T-helper 2 cell treated with Interferon-gamma antibody and Interleukin-4, amounts not matched to agents 5 μg/mL and 100 μg/mL, for 36 hours (primary cell): Measurements from ENCODE around the gene INPP4B.

Experiments
- DNase-seq: peaks from one replicate; pipeline ENCODE4 v3.0.0; 2021; ENCODE audit warnings: low spot score
- H3K27ac Mint-ChIP-seq: one replicate; pipeline ENCODE4 v1.8.0; 2021; ENCODE audit warnings: mild to moderate bottlenecking, mixed read lengths
- H3K27me3 Mint-ChIP-seq: one replicate; pipeline ENCODE4 v1.8.0; 2021; ENCODE audit warnings: low read depth, mixed read lengths
- H3K36me3 Mint-ChIP-seq: one replicate; pipeline ENCODE4 v1.8.0; 2021; ENCODE audit warnings: low read depth, mixed read lengths
- H3K4me1 Mint-ChIP-seq: one replicate; pipeline ENCODE4 v1.8.0; 2021; ENCODE audit warnings: low read depth, mixed read lengths
- H3K4me3 Mint-ChIP-seq: one replicate; pipeline ENCODE4 v1.8.0; 2022; ENCODE audit warnings: mild to moderate bottlenecking, moderate library complexity, mixed read lengths
- H3K9me3 Mint-ChIP-seq: one replicate; pipeline ENCODE4 v1.8.0; 2021; ENCODE audit warnings: mixed read lengths

Gene INPP4B

GRCh38 chr4:142352712-142353111 is 493.4 kb downstream of the INPP4B start:
- Mint-ChIP-seq H3K4me3 (peak overlapping the region; percentile 71), H3K27me3 (no peaks in the 10 kb centered on the region), H3K4me1 (peaks cover 88% of the 10 kb centered on the region), H3K36me3 (peaks cover 25% of the 10 kb centered on the region), H3K9me3 (no peaks in the 10 kb centered on the region), H3K27ac (no peak overlapping the region)
- DNase-seq, result no peak

GRCh38 chr4:142351958-142352357 is 494.1 kb downstream of the INPP4B start:
- Mint-ChIP-seq H3K4me3 (peak overlapping the region; percentile 62), H3K4me1 (peaks cover 89% of the 10 kb centered on the region), H3K27ac (peak overlapping the region; percentile 43), H3K27me3 (no peaks in the 10 kb centered on the region), H3K9me3 (no peaks in the 10 kb centered on the region), H3K36me3 (peaks cover 31% of the 10 kb centered on the region)
- no peak for DNase-seq

GRCh38 chr4:142350871-142351270 is 495.2 kb downstream of the INPP4B start:
- no peaks in the 10 kb centered on the region for H3K27me3 Mint-ChIP-seq
- H3K4me1 Mint-ChIP-seq, result peaks cover 87% of the 10 kb centered on the region
- H3K36me3 Mint-ChIP-seq, result peaks cover 36% of the 10 kb centered on the region
- no peak overlapping the region for H3K27ac Mint-ChIP-seq
- no peak for DNase-seq
- no peaks in the 10 kb centered on the region for H3K9me3 Mint-ChIP-seq
- no peak overlapping the region for H3K4me3 Mint-ChIP-seq

GRCh38 chr4:142348613-142349021 is 497.5 kb downstream of the INPP4B start:
- H3K9me3 Mint-ChIP-seq, result no peaks in the 10 kb centered on the region
- peaks cover 36% of the 10 kb centered on the region for H3K36me3 Mint-ChIP-seq
- H3K27me3 Mint-ChIP-seq, result no peaks in the 10 kb centered on the region
- no peak for DNase-seq
- no peak overlapping the region for H3K4me3 Mint-ChIP-seq
- peaks cover 74% of the 10 kb centered on the region for H3K4me1 Mint-ChIP-seq
- no peak overlapping the region for H3K27ac Mint-ChIP-seq

GRCh38 chr4:142347241-142347640 is 498.9 kb downstream of the INPP4B start:
- peak overlapping the region; percentile 60 for H3K27ac Mint-ChIP-seq
- DNase-seq, result no peak
- peak overlapping the region; percentile 46 for H3K4me3 Mint-ChIP-seq
- H3K9me3 Mint-ChIP-seq, result no peaks in the 10 kb centered on the region
- H3K36me3 Mint-ChIP-seq, result peaks cover 45% of the 10 kb centered on the region
- no peaks in the 10 kb centered on the region for H3K27me3 Mint-ChIP-seq
- H3K4me1 Mint-ChIP-seq, result peaks cover 62% of the 10 kb centered on the region

GRCh38 chr4:142345924-142346323 is 500.2 kb downstream of the INPP4B start:
- H3K4me3 Mint-ChIP-seq, result peak overlapping the region; percentile 12
- no peak for DNase-seq
- peak overlapping the region; percentile 41 for H3K27ac Mint-ChIP-seq
- H3K4me1 Mint-ChIP-seq, result peaks cover 51% of the 10 kb centered on the region
- peaks cover 53% of the 10 kb centered on the region for H3K36me3 Mint-ChIP-seq
- H3K9me3 Mint-ChIP-seq, result no peaks in the 10 kb centered on the region
- H3K27me3 Mint-ChIP-seq, result no peaks in the 10 kb centered on the region

GRCh38 chr4:142341268-142341667 is 504.8 kb downstream of the INPP4B start:
- H3K9me3 Mint-ChIP-seq, result no peaks in the 10 kb centered on the region
- no peak overlapping the region for H3K4me3 Mint-ChIP-seq
- no peak for DNase-seq
- no peak overlapping the region for H3K27ac Mint-ChIP-seq
- H3K4me1 Mint-ChIP-seq, result peaks cover 25% of the 10 kb centered on the region
- no peaks in the 10 kb centered on the region for H3K27me3 Mint-ChIP-seq
- peaks cover 57% of the 10 kb centered on the region for H3K36me3 Mint-ChIP-seq

- Mint-ChIP-seq H3K4me3 (no peak overlapping the region), H3K27me3 (no peaks in the 10 kb centered on the region), H3K27ac (no peak overlapping the region), H3K36me3 (peaks cover 45% of the 10 kb centered on the region), H3K9me3 (no peaks in the 10 kb centered on the region), H3K4me1 (peaks cover 16% of the 10 kb centered on the region)
- DNase-seq, result no peak
Observed at GRCh38 chr4:142339053-142339452, 507.0 kb downstream of the INPP4B start.

GRCh38 chr4:142336251-142336934 is 509.7 kb downstream of the INPP4B start:
- Mint-ChIP-seq H3K36me3 (peaks cover 27% of the 10 kb centered on the region), H3K9me3 (no peaks in the 10 kb centered on the region), H3K27ac (no peak overlapping the region), H3K27me3 (no peaks in the 10 kb centered on the region), H3K4me3 (no peak overlapping the region), H3K4me1 (peaks cover 22% of the 10 kb centered on the region)
- no peak for DNase-seq

GRCh38 chr4:142334931-142335330 is 511.2 kb downstream of the INPP4B start:
- no peak for DNase-seq
- Mint-ChIP-seq H3K27ac (no peak overlapping the region), H3K36me3 (peaks cover 36% of the 10 kb centered on the region), H3K4me3 (no peak overlapping the region), H3K9me3 (no peaks in the 10 kb centered on the region), H3K27me3 (no peaks in the 10 kb centered on the region), H3K4me1 (peaks cover 34% of the 10 kb centered on the region)

GRCh38 chr4:142331646-142332045 is 514.5 kb downstream of the INPP4B start:
- Mint-ChIP-seq H3K4me1 (peaks cover 40% of the 10 kb centered on the region), H3K27ac (no peak overlapping the region), H3K4me3 (no peak overlapping the region), H3K27me3 (no peaks in the 10 kb centered on the region), H3K36me3 (peaks cover 28% of the 10 kb centered on the region), H3K9me3 (no peaks in the 10 kb centered on the region)
- DNase-seq, result no peak

GRCh38 chr4:142331132-142331531 is 515.0 kb downstream of the INPP4B start:
- Mint-ChIP-seq H3K9me3 (no peaks in the 10 kb centered on the region), H3K4me3 (no peak overlapping the region), H3K36me3 (peaks cover 23% of the 10 kb centered on the region), H3K4me1 (peaks cover 43% of the 10 kb centered on the region), H3K27ac (no peak overlapping the region), H3K27me3 (no peaks in the 10 kb centered on the region)
- DNase-seq, result no peak

GRCh38 chr4:142330311-142330710 is 515.8 kb downstream of the INPP4B start:
- Mint-ChIP-seq H3K27me3 (no peaks in the 10 kb centered on the region), H3K4me1 (peaks cover 49% of the 10 kb centered on the region), H3K27ac (no peak overlapping the region), H3K4me3 (no peak overlapping the region), H3K36me3 (peaks cover 24% of the 10 kb centered on the region), H3K9me3 (no peaks in the 10 kb centered on the region)
- no peak for DNase-seq

- H3K9me3 Mint-ChIP-seq, result no peaks in the 10 kb centered on the region
- H3K27ac Mint-ChIP-seq, result no peak overlapping the region
- H3K27me3 Mint-ChIP-seq, result no peaks in the 10 kb centered on the region
- H3K36me3 Mint-ChIP-seq, result peaks cover 28% of the 10 kb centered on the region
- peaks cover 55% of the 10 kb centered on the region for H3K4me1 Mint-ChIP-seq
- no peak for DNase-seq
- H3K4me3 Mint-ChIP-seq, result no peak overlapping the region
Observed at GRCh38 chr4:142329313-142329712, 516.8 kb downstream of the INPP4B start.

- DNase-seq, result no peak
- Mint-ChIP-seq H3K4me3 (no peak overlapping the region), H3K27ac (no peak overlapping the region), H3K27me3 (no peaks in the 10 kb centered on the region), H3K9me3 (no peaks in the 10 kb centered on the region), H3K4me1 (peaks cover 47% of the 10 kb centered on the region), H3K36me3 (peaks cover 49% of the 10 kb centered on the region)
Observed at GRCh38 chr4:142326181-142326580, 519.9 kb downstream of the INPP4B start.
